NCI-H2227 treated with DMSO at 0.1 percent for 48 hours (cell line): Measurements from ENCODE around the gene SLC17A9.
A peak's percentile ranks its signal among the peaks of the same experiment; 100 is the strongest.

ENCODE experiments used
- DNase-seq: peaks from one replicate; lab custom pipeline; 2025; lab: John Stamatoyannopoulos, UW

The SLC17A9 gene

DNA sequence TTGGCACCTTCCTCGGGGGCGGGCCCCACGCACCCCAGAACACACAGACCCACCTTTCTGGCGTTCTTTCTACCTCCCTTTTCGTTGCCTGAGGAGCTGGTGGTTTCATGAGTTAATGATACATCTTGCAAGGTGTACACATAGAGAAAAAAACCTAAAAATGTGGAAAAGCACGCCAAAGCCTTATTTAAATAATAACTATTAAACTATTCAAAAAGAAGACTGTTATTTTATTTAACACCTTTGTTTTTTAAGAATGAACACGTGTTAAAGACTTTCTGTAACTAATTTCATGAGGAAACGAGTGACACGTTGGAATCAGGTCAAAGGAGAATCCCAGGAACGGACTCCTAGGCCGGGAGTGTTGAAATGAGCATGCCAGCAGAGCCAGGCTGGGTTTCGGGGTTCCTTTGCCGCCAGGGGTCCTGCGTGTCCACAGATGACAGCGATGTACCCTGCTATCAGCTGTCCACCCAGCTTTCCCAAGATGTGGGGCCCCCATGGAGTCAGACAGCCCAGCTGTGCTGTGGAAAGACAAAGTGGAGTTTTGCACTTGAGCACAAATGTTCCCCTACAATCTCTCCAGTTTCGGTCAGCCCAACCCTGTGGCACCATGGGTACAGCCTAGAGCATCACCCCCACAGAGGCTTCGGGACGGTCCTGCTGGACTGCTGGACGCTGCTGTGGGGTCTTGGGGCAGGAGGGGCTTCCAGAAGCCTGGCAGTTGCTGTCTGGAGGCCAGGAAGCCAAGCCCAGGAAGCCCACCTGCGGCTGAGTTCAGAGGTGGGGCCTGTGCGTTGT lies 16.1 kb downstream of the SLC17A9 start:
- DNase-seq: no peak

DNA sequence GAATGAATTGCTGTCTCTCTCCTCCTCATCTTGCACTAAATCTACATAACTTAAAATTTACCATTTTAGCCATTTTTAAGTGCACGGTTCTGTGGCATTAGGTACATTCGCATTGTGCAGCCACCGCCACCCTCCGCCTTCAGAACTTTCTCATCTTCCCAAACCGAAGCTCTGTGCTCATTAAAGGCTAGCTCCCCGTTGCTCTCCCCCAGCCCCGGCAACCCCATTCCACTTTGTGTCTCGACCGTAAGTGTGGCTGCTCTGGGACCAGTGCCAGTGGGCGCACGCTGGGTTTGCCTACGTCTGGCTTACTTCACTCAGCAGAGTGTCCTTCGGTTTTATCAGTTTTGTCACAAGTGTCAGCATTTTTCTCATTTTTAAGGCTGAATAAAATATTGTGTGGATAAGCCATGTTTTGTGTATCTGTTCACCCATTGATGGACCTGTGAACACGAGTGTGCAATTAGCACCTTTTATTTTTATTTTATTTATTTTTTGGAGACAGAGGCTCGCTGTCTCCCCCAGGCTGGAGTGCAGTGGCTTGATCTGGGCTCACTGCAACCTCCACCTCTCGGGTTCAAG lies 16.8 kb downstream of the SLC17A9 start:
- DNase-seq: no peak

DNA sequence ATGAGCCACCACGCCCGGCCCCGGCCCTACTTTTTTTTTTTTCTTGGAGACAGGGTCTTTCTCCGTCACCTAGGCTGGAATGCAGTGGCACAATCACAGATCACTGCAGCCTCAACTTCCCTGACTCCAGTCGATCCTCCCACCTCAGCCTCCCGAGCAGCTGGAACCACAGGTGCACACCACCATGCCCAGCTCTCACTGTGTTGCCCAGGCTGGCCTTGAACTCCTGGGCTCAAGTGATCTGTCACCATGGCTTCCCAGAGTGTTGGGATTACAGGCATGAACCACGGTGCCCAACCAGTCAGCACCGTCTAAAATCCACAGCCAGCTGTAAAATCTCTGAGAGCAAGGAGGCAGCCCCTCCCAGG lies 17.4 kb downstream of the SLC17A9 start:
- no peak for DNase-seq

DNA sequence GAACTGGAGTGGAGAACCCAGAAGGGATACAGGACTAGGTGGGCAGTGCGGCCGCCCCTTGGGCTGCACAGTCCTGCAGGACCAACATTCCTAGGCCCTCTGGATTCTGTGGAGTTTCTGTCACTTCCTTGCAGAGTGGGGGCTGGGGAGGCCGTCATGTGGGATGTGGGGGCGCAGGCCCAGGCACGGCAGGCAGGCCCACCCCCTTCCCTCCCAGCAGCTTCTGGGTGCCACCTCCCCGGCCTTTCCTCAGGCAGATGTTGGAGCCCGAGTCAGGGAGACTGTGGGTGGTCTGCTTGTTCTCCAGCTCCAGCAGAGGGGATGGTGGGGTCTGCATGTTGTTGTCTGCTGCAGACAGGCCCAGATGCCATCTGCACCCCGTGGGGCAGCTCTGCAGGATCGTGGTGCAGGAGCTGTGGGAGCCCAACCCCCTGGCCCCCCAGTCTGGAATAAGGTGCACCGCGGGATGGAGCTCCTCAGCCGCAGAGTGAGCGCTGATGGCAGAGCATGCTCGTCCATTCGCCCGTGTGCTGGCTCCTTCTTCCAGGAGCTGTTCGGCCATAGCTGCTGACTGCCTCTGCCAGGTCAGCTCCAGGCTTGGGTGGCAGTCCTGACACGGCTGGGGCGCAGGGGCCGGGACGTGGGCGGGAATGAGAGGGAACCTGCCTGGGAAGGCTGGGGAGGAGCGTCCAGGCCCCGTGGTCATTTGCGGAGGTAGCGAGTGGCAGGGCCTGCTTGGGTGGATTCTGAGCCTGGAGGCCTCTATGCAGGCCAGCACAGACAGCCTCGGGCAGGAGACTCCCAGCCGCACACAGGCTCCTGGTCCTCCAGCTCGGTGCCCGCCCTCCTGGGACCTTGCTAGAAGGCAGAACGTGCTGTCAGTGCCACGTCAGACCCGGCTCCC lies 18.1 kb downstream of the SLC17A9 start:
- DNase-seq: no peak

DNA sequence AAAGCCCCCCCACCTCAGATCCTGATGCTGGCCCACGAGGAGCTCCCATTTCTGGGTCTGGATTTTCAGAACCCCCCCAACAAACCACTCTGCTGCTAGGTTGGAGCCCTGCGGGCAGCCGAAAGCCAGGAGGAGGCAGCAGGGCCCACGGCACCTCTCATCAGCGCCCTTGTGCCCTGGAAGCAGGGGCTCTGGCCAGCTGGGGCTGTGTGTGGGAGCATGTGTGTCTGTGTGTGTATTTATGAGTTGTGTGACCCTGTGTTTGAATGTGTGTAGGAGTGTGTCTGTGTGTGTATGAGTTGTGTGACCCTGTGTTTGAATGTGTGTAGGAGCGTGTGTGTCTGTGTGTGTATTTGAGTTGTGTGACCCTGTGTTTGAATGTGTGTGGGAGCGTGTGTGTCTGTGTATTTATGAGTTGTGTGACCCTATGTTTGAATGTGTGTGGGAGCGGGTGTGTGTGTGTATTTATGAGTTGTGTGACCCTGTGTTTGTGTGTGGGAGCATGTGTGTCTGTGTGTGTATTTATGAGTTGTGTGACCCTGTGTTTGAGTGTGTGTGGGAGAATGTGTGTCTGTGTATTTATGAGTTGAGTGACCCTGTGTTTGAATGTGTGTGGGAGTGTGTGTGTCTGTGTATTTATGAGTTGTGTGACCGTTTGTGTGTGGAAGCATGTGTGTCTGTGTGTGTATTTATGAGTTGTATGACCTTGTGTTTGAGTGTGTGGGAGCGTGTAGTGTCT lies 18.9 kb downstream of the SLC17A9 start:
- no peak for DNase-seq

DNA sequence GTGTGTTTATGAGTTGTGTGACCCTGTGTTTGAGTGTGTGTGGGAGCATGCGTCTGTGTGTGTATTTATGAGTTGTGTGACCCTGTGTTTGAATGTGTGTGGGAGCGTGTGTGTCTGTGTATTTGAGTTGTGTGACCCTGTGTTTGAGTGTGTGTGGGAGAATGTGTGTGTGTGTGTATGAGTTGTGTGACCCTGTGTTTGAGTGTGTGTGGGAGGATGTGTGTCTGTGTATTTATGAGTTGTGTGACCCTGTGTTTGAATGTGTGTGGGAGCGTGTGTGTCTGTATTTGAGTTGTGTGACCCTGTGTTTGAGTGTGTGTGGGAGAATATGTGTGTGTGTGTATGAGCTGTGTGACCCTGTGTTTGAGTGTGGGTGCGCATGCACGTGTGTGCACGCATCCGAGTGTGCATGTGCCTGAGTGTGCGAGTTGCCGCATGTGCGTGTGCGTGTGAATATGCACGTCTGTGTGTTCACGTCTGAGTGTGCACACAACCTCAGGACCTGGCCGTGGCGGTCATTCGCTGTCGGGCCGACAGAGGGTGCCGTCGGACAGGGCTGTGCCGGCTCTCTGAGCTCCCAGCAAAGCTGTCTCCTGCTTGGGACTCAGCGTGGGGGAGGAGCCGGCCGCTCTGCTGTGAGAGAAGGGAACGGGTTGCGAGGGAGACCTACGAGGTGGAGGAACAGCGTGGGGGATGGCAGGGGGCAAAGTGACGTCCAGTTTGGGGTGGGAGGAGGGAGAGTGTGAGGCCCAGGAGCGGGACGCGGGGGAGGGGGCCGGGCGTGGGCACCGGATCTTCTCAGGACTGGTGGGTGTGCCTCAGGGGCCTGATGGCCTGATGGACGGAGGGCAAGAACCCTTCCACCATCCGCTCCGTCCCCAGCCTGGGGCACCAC lies 19.7 kb downstream of the SLC17A9 start:
- DNase-seq: peak; percentile 45

DNA sequence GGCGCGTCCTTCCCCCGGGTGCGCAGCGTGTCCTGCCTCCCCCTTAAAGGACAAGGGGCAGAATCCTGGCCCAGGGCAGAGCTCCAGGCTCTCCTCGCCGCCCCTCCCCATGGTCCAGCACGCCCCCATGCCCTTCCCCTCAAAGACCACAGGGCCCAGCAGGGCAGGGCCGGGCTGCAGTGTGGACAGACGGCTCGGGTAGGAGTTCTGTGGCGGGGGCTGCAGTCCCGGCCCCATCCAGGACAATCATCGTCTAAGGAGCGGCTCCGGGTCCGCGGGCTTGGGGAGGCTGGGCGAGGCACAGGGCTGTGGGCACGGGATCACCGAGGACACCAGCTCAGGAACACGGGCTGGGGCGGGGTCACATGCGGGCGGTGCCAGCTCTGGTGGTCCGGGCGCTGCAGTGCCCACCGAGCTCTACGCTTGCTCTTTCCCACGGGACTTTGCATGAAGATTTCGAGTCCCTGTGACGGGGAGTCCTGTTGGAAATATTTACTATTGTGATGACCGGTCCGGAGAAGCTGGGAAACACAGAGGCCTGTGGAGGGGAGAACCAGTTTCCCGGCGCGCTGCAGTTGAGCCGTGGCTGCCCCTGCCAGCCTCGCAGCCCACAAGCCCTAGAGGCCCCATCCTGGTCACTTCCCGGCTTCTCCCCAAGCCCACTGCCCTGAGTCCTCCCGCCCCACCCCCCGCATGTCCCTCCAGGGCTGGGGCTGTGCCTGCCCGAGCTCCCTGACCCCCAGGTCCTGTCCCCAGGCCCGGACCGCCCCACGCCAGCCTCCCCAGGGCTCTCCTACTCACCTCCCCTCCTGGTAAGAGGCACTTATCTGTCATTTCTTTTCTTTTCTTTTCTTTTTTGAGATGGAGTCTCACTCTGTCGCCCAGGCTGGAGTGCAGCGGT lies 20.6 kb downstream of the SLC17A9 start:
- DNase-seq: no peak

DNA sequence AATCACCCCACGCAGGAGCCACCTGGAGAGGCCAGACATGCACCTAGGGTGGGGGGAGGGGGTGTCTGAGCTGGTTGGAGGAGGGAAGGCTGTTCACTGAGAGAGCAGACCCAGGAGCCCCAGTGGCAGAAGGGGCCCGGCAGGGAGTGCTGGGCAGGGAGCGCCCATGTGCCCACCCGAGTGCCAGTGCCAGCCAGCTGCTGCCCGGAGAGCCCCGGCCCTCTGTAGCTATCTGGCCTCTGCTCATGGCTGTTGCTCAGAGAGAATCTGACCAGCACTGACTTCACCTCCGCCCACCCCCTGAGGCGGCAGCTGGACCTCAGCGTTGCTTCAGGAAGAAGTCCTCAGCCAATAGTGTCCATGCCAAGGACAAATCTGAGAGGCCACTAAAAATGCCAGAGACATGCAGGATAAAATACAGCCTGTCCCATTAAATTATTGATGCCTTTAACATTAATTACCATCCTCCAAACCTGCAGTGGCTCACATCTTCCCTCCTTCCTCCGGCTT lies 22.8 kb downstream of the SLC17A9 start:
- DNase-seq: no peak

DNA sequence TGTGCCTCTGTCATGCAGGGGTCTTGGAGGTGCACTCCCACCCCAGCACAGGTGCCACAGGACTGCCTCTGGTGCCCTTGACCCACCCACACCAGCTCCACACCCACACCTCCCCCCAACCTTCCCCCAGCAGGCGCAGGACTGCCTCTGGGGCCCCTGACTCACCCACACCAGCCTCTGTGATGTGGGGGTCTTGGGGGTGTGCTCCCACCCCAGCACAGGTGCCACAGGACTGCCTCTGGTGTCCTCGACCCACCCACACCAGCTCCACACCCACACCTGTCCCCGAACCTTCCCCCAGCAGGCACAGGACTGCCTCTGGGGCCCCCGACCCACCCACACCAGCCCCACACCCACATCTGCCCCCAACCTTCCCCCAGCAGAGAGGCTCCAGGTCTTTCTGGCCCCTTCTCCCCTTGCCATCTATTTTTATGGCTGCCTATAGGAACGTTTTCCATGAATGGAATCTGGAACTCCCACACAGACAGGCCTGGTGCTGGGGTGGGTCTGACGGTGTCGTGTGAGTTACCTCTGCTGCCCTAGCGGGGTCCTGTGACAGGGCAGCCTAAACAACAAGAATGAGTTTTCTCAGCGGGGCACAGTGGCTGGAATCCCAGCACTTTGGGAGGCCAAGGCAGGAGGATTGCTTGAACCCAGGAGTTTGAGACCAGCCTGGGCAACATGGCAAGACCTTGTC lies 23.5 kb downstream of the SLC17A9 start:
- no peak for DNase-seq

DNA sequence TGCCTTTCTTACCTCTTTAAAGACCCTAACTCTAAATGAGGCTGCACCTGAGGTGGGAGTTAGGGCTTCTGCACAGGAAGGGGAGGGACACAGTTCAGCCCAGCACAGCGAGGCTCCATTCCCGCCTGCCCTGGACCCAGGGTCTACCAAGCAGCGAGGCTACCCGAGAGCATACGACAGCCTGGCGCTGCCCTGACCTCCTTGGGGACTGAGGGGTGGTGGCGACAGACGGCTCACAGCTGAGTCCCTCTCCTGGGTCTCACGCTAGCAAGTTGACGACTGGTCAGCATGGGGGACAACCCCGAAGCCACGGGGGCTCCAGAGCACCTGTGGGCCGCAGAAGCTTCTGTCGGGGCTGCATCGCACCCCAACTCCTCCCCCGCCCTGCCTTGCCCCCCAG lies 24.4 kb downstream of the SLC17A9 start:
- no peak for DNase-seq

DNA sequence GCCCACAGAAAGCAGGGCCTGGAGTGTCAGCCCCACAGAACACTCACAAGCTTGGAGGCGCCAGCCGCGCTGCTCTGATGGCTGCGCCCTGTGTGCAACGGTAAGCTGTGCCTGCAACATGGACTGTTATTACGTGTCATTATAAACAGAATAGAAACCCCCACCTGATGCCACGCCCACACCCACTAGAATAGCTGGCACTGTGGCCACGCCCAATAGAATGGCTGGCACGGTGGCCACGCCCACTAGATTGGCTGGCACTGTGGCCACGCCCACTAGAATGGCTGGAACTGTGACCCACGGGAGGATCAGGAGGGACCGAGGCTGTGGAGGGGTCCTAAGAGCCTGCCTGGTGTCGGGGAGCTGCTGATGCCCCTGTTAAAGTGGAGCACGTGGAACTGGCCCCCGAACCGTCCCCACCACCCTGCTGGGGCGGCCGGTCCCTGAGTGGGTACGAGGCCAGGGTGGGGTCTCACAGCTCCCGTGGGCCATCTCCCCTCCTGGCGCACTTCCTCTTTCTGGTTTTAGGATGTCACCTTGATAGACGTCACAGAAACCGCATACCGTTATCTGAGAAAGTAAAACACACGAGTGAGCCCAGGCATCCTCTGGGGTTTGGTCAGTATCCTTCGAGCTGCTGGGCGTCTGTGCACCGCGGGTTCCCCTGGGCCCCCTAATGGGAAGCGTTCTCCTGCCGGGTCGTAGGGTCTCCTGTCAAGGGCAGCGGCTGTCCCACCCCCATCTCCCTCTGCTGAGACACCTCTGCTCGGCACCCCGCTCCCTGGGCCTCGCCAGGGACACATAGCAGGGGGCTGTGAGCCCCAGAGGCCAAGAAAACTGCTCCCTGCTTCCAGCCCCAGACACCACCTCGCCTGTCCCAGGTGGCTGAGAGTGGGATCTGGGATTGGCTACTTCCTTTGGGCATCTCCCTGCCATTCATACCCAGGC lies 25.4 kb downstream of the SLC17A9 start:
- DNase-seq: no peak

DNA sequence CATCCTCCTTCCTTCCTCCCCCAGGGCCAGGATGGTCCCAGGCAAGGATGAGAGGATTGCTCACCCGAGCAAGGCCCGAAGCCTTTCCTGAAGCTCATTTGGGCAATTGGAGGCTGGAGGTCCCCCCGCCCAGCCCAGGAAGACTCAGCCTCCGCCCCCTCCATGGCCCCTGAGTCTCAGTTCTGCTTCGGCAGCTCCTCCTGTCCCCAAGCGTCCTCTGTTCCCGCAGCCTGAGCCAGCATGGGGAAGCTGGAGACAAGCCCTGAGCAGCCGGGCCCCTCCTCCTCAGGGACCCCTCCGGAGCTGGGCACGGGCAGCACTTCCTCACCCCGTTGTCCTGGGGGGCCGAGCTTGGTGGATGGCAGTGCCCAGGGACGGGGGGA lies 26.0 kb downstream of the SLC17A9 start:
- DNase-seq: no peak

DNA sequence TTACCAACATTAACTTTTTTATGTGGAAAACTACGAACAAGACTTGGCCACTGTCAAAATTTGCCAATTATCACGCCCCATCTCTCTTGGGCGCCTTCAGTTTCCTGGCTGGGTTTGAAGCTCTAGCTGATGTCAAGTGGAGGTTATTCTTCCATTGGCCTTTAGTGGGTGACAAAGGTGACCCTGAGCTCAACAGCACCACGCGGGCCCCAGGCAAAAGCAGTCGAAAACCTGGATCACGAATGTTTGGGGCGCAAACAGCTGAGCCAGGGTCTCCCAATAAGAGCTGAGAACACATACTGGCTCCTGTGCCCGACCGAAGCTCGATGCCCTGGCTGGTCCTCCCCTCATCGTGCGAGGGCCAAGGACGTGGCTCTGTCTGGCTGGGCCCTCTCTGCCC lies 26.8 kb downstream of the SLC17A9 start:
- DNase-seq: no peak

DNA sequence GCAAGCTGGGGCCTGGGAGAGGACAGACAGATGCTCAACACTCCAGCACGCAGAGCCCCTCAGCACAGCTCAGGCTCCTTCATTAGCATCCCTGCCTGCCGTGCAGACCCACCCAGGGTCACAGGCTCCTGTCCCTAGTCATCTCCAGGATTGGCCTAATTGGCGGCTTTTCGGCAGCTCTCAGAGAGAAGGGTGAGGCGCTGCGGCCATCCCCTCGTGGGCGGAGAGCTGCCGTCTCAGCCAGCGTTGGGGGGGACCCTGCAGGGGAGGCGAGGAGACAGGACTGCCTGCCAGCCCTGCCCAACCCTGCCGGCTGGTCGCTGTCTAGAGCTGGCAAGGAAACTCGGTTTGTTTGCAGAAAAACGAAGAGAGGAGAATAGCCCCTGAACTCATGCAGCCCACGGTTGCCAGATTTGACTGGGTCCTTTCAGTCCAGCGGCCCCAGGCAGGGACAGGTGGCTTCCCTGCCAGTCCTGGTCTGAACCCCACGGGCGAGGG lies 27.4 kb downstream of the SLC17A9 start:
- peak; percentile 56 for DNase-seq

DNA sequence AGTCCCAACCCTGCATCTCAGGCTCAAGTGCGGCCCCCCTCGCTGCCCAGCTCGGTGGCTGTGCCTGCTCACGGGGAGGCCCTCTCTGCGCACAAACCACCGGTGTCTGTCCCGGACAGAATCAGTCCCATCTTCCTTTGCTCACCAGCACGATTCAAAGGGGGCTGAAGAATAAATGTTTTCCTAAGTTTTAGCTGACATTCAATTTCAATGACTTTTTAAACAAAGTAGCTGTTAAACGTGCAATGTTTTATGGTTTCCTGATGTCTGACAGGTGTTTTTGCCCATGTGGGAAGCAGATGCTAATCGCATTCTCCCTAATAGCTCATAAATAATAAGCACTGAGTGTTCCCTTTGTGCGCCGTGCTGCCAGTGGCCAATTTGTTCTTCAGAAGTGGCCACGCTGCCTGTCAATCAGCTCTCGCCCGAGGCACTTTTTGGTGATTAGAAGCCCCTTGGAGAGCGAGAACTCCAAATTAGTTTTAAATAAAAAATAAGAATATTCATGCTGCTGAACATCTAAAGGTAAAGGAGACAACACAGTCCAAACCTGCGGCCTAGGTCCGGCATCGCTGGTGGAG lies 28.0 kb downstream of the SLC17A9 start:
- DNase-seq: peak; percentile 16

DNA sequence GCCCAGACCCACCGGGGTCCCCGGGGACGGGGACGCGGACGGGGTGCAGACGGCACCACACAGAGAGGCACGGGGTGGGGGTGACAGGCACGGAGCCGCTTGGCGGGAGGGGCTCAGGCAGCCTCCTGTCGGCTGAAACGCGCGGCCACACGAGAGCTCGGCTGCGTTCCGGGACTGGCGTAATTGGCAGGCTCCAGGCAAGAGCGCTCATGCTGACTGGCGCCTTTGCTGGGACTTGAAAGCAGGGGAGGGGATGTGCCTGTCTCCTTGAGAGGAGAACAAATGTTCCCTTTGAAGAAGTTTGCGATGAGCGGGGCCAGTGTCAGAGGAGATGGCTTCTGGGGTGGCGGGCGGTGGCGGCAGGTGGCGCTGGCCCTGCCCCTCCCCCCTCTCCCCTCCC lies 28.5 kb downstream of the SLC17A9 start:
- DNase-seq: peak; percentile 45
